Mesothelial cell of epicardium (in vitro differentiated cells): ENCODE data around the gene TMED7. TPM values are rescaled to one million over a fixed set of nuclear protein-coding genes. Genes with fewer than 3 reads are reported as not detected.

Experiments used
- DNase-seq, 2 experiments: peaks; one replicate each; pipeline ENCODE4 v3.0.0; 2021; ENCODE audit warnings: low spot score in 2 of 2; ENCODE audit not compliant: unreplicated experiment in 2 of 2
- H3K27ac Mint-ChIP-seq: 2 replicates; pipeline ENCODE4 v1.8.0; 2021; ENCODE audit warnings: mixed read lengths
- H3K27me3 Mint-ChIP-seq: 2 replicates; pipeline ENCODE4 v1.8.0; 2021; ENCODE audit warnings: low read depth, mixed read lengths
- H3K36me3 Mint-ChIP-seq: 2 replicates; pipeline ENCODE4 v1.8.0; 2021; ENCODE audit warnings: mixed read lengths
- H3K4me1 Mint-ChIP-seq: 2 replicates; pipeline ENCODE4 v1.8.0; 2021; ENCODE audit warnings: mixed read lengths
- H3K4me3 Mint-ChIP-seq: 2 replicates; pipeline ENCODE4 v1.8.0; 2021; ENCODE audit warnings: mild to moderate bottlenecking, moderate library complexity, mixed read lengths
- H3K9me3 Mint-ChIP-seq: 2 replicates; pipeline ENCODE4 v1.8.0; 2021; ENCODE audit warnings: mixed read lengths
- CTCF ChIP-seq: fragments of 200-600 bp; sonication (generic); IDR thresholded peaks from one replicate; pipeline ENCODE4 v1.5.0; 2021; ENCODE audit warnings: antibody characterized with exemption; ENCODE audit not compliant: unreplicated experiment
- total RNA-seq: library from RNA; stranded (reverse); gene quantifications from 3 replicates; pipeline ENCODE4 v1.2.1, GENCODE V29; 2021

The TMED7 gene
- total RNA-seq, 1 donor from 2014 or later = 73.3 TPM

DNA sequence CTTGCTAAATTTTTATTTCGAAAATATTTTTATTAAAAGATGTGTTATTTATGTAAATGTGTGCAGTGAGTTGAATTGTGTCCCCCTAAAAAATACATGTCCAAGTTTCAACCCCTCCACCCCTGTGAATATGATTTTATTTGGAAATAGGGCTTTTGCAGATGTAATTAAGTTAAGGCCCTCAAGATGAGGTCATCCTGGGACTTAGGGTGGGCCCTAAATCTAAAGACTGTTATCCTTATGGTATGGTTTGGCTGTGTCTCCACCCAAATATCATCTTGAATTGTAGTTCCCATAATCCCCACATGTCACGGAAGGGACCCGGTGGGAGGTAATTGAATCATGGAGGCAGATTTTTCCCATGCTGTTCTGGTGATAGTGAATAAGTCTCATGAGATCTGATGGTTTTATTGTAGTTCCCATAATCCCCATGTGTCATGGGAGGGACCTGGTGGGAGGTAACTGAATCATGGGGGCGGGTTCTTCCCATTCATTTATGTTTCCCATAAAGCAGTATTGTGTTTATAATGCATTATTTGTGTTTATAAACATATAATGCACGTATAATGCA is 1.5 kb upstream of the TMED7 start:
- DNase-seq = no peak
- Mint-ChIP-seq H3K4me3 (no peak overlapping the region), H3K36me3 (no peaks in the 10 kb centered on the region), H3K27me3 (no peaks in the 10 kb centered on the region), H3K27ac (no peak overlapping the region), H3K9me3 (no peaks in the 10 kb centered on the region), H3K4me1 (peaks cover 9% of the 10 kb centered on the region)
- no peak for TF ChIP-seq CTCF

DNA sequence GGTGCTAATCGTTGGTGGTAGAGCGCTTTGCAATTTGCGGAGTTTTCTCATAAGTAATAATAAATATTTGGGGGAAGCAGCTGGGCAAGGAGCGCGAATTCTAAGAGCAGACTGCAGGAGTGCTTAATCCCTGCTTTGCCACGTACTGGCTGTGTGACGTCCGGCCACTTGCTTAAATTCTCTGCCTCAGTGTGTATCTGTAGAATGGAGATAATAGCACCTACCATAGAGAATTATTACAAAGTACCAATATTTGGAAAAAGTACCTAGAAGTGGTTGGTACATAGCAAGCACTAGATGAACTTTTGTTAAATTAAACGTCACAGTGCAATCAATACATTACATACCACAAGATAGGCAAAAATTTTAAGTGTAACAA is 598 bp upstream of the TMED7 start:
- DNase-seq = no peak
- Mint-ChIP-seq H3K9me3 (no peaks in the 10 kb centered on the region), H3K36me3 (no peaks in the 10 kb centered on the region), H3K4me1 (peaks cover 15% of the 10 kb centered on the region), H3K27ac (peak overlapping the region; percentile 99), H3K27me3 (no peaks in the 10 kb centered on the region), H3K4me3 (no peak overlapping the region)
- no peak for TF ChIP-seq CTCF

DNA sequence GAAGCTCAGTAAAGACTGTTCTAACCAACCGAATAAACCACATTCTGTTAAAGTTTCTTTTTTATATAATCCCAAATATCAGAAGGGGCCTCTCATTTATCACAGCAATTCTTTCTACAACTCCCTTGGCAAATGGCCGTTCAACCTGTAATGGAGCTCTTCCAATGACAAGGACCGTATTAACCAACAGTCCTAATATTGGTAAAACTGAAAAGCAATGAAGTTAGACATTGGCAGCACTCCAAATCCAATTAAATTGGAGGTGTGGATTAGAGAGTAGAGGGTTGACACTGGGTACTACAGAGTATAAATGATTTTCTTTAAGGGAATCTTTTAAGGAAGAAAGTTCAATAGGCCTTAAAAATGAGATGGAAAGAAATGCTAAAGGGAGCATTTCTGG is 842 bp downstream of the TMED7 start:
- H3K27me3 Mint-ChIP-seq = no peaks in the 10 kb centered on the region
- peaks cover 18% of the 10 kb centered on the region for H3K4me1 Mint-ChIP-seq
- no peaks in the 10 kb centered on the region for H3K9me3 Mint-ChIP-seq
- TF ChIP-seq CTCF = no peak
- no peak overlapping the region for H3K4me3 Mint-ChIP-seq
- no peak overlapping the region for H3K27ac Mint-ChIP-seq
- peaks cover 1% of the 10 kb centered on the region for H3K36me3 Mint-ChIP-seq
- DNase-seq = no peak

- Mint-ChIP-seq H3K4me3 (no peak overlapping the region), H3K36me3 (peaks cover 9% of the 10 kb centered on the region), H3K9me3 (no peaks in the 10 kb centered on the region), H3K4me1 (peaks cover 18% of the 10 kb centered on the region), H3K27ac (no peak overlapping the region), H3K27me3 (no peaks in the 10 kb centered on the region)
- DNase-seq = no peak
- TF ChIP-seq CTCF = no peak
These were observed 2.2 kb downstream of the TMED7 start for GRCh38 chr5:115623658-115624057.

DNA sequence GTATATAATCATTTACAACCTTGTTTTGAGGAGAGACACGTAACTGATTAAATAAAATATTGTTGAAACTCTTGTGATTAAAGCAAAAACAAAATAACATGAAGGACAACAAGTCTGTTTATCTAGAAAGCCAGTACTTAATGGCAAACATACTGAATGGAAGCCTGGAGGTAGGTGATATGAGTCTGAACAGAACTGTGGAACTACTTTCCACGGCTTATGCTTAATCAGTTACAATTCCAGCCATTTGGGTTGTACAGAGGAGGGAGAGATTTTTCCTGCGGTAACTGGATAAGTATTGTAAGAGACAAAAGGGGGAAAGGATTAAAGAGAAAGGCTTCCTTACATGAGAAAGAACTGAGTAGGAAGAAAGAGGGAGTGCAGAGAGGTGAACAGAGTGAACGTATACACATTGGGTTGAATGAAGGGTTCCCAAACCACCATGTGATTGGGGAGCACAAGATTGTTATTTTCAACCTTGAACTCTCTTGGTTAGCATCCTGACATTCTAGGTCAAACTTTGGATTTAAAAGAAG is 4.4 kb downstream of the TMED7 start:
- Mint-ChIP-seq H3K27me3 (no peaks in the 10 kb centered on the region), H3K36me3 (peaks cover 18% of the 10 kb centered on the region), H3K4me3 (no peak overlapping the region), H3K27ac (no peak overlapping the region), H3K9me3 (no peaks in the 10 kb centered on the region), H3K4me1 (peaks cover 18% of the 10 kb centered on the region)
- DNase-seq = no peak
- no peak for TF ChIP-seq CTCF

- no peak for DNase-seq
- Mint-ChIP-seq H3K9me3 (no peaks in the 10 kb centered on the region), H3K27me3 (no peaks in the 10 kb centered on the region), H3K4me3 (no peak overlapping the region), H3K36me3 (peaks cover 36% of the 10 kb centered on the region), H3K4me1 (peaks cover 5% of the 10 kb centered on the region), H3K27ac (no peak overlapping the region)
- no peak for TF ChIP-seq CTCF
These were observed 8.9 kb downstream of the TMED7 start for GRCh38 chr5:115616892-115617291.
